Kidney (tissue), 14 donors: ENCODE results near the gene MAP7. TPM values are rescaled to one million over a fixed set of nuclear protein-coding genes. Genes with fewer than 3 reads are reported as not detected.

Experiments
- DNase-seq, 5 donors: peaks; one replicate each; pipeline ENCODE4 v3.0.0-alpha.2; 2013 to 2020
- FAIRE-seq: peaks from 2 replicates; lab custom pipeline; 2012; peaks lifted over from hg19 to GRCh38; lab: Jason Lieb, UNC
- H3K27ac ChIP-seq, 2 donors: one replicate each; pipeline ENCODE4 v1.7.0; 2013; ENCODE audit warnings: low read depth in 2 of 2, low read length in 2 of 2, inconsistent platforms in 1 of 2
- H3K27me3 ChIP-seq: one replicate; pipeline ENCODE4 v1.7.1; 2013; ENCODE audit warnings: low read length, inconsistent platforms; ENCODE audit not compliant: control insufficient read depth, insufficient read depth
- H3K36me3 ChIP-seq, 3 donors: one replicate each; pipeline versions ENCODE4 v1.7.0 to v1.7.1; 2013; ENCODE audit warnings: low read length in 3 of 3, control low read depth in 1 of 3, inconsistent platforms in 1 of 3; ENCODE audit not compliant: insufficient read depth in 3 of 3, control insufficient read depth in 2 of 3
- H3K4me1 ChIP-seq, 3 donors: one replicate each; pipeline versions ENCODE4 v1.7.0 to v1.7.1; 2013; ENCODE audit warnings: low read length in 3 of 3, inconsistent platforms in 1 of 3, low read depth in 1 of 3; ENCODE audit not compliant: control insufficient read depth in 2 of 3, insufficient read depth in 2 of 3
- H3K4me3 ChIP-seq, 3 donors: one replicate each; pipeline versions ENCODE4 v1.7.0 to v1.8.1; 2013; ENCODE audit warnings: low read length in 3 of 3, control low read depth in 1 of 3, inconsistent platforms in 1 of 3
- H3K9ac ChIP-seq, 3 donors: one replicate each; pipeline versions ENCODE4 v1.7.0 to v1.7.1; 2013; ENCODE audit warnings: low read length in 3 of 3, control low read depth in 1 of 3, inconsistent platforms in 1 of 3
- H3K9me3 ChIP-seq, 3 donors: one replicate each; pipeline versions ENCODE4 v1.7.0 to v1.7.1; 2013; ENCODE audit warnings: low read length in 3 of 3, control low read depth in 1 of 3, inconsistent platforms in 1 of 3; ENCODE audit not compliant: control insufficient read depth in 2 of 3, insufficient read depth in 1 of 3
- intact Hi-C: fragments of 100-400 bp; cut with DNase I; formaldehyde crosslinking; loops from one replicate; pipeline ENCODE4 v1.11.1; 2022
- polyA plus RNA-seq: library from polyadenylated mRNA; stranded (reverse); fragments of 350-450 nt; fragmentation: Illumina TruSeq; extraction: RNeasy Lipid Tissue Mini Kit (QIAGEN cat#74804); gene quantifications from one replicate; pipeline ENCODE4 v1.2.3, GENCODE V29; 2014; ENCODE audit warnings: low read depth, low replicate concordance; ENCODE audit not compliant: insufficient read depth
- total RNA-seq: library from RNA; stranded (reverse); fragmentation: NEBNext Ultra II Directional; extraction: Animal tissue kit (Norgen Biotek cat#: 25700); gene quantifications from one replicate; pipeline ENCODE4 v1.2.1, GENCODE V29; 2021
- TF ChIP-seq, protein P1 (sequence below): IDR thresholded peaks from 3 replicates; pipeline ENCODE4 v1.5.1; 2012; ENCODE audit warnings: mild to moderate bottlenecking, moderate library complexity, borderline replicate concordance; ENCODE audit not compliant: insufficient read depth; ENCODE audit errors: extremely low read depth
- donor health status: control.
- donor health status: control.
- donor health status: control.
- donor health status: control.
- donor health status: control.
- donor health status: DM: yes; HTN: yes; CAD: no.
- donor health status: Normal renal cell carcinoma (clear cell type).

Gene MAP7
- total and polyA plus RNA-seq, 2 donors from 2014 or later = 16.0 to 40.0 TPM

DNA sequence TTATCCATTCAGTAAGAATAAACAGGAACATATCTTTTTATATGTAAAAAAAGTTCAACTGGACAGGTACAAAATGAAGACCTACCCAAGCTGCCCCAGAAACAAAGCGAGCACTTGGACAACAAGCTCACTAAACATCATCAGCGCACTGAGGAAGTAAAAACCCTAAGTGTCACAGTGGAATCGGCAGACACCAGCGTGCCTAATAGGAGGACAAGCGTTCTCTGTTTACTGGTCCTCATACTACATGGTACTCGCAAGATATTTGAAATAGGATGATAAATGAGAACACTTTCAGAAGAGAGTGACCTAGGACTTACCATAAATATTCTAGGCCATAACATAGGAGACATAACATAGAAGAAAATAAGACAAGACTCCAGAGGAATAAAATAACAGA, 18.2 kb downstream of the MAP7 start:
- H3K27ac ChIP-seq = no peak overlapping the region
- no peak overlapping the region for H3K4me3 ChIP-seq
- peaks cover 0 to 2% (median 0%) of the 10 kb centered on the region in 3 donors for H3K4me1 ChIP-seq
- H3K9ac ChIP-seq = no peak overlapping the region
- no peaks in the 10 kb centered on the region for H3K9me3 ChIP-seq
- intact Hi-C loops = no loop called here
- DNase-seq (no peak), FAIRE-seq (no peak)
- TF ChIP-seq, protein P1, sequence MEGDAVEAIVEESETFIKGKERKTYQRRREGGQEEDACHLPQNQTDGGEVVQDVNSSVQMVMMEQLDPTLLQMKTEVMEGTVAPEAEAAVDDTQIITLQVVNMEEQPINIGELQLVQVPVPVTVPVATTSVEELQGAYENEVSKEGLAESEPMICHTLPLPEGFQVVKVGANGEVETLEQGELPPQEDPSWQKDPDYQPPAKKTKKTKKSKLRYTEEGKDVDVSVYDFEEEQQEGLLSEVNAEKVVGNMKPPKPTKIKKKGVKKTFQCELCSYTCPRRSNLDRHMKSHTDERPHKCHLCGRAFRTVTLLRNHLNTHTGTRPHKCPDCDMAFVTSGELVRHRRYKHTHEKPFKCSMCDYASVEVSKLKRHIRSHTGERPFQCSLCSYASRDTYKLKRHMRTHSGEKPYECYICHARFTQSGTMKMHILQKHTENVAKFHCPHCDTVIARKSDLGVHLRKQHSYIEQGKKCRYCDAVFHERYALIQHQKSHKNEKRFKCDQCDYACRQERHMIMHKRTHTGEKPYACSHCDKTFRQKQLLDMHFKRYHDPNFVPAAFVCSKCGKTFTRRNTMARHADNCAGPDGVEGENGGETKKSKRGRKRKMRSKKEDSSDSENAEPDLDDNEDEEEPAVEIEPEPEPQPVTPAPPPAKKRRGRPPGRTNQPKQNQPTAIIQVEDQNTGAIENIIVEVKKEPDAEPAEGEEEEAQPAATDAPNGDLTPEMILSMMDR = no peak
- no peaks in the 10 kb centered on the region for H3K36me3 ChIP-seq
- no peaks in the 10 kb centered on the region for H3K27me3 ChIP-seq

DNA sequence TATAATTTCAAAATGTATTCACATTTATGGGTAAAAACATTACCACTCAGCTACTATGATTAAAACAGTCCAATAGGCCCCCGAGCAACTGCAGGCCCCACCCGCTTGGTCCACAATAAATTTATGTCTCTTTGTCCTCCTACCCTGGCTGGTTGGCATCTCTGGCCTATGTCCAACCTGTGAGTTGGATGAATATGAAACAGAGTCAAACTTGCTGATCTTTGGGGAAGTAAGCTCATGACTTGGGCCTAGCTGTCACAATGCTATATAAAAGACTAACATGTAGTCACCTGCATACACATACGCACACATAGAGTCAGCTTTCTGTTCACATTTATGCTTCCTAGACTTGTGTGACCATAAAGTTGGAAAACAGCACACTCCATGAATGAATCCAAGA, 20.5 kb downstream of the MAP7 start:
- H3K4me1 ChIP-seq = peaks cover 0 to 7% (median 3%) of the 10 kb centered on the region in 3 donors
- no peak overlapping the region for H3K9ac ChIP-seq
- no peaks in the 10 kb centered on the region for H3K27me3 ChIP-seq
- intact Hi-C loops = no loop called here
- H3K9me3 ChIP-seq = no peaks in the 10 kb centered on the region
- H3K4me3 ChIP-seq = no peak overlapping the region
- TF ChIP-seq, protein P1 = no peak
- DNase-seq = no peak
- H3K36me3 ChIP-seq = no peaks in the 10 kb centered on the region
- no peak for FAIRE-seq
- no peak overlapping the region for H3K27ac ChIP-seq

DNA sequence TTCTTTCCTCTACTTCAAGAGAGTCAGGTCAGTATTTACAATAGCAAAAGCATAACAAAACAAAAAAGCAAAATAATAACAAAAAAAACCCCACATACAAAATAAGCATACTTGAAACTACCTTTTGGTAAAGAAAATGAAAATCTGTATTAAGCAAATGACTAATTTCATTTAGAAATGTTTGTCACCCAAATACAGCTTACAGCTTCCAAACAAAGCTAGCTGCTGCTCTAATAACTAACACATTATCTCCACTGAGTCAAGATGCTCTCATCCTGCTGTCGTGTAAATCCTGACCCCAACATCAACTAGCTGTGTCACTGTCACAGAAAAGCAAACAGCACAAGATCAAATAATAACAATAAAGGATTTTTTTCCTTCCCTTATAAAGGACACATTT, 21.7 kb downstream of the MAP7 start:
- TF ChIP-seq, protein P1 = no peak
- FAIRE-seq (no peak), DNase-seq (no peak)
- intact Hi-C loops = no loop called here
- no peak overlapping the region for H3K4me3 ChIP-seq
- no peak overlapping the region for H3K9ac ChIP-seq
- H3K4me1 ChIP-seq = peaks cover 0 to 7% (median 3%) of the 10 kb centered on the region in 3 donors
- no peaks in the 10 kb centered on the region for H3K27me3 ChIP-seq
- H3K9me3 ChIP-seq = no peaks in the 10 kb centered on the region
- no peak overlapping the region for H3K27ac ChIP-seq
- H3K36me3 ChIP-seq = no peaks in the 10 kb centered on the region

DNA sequence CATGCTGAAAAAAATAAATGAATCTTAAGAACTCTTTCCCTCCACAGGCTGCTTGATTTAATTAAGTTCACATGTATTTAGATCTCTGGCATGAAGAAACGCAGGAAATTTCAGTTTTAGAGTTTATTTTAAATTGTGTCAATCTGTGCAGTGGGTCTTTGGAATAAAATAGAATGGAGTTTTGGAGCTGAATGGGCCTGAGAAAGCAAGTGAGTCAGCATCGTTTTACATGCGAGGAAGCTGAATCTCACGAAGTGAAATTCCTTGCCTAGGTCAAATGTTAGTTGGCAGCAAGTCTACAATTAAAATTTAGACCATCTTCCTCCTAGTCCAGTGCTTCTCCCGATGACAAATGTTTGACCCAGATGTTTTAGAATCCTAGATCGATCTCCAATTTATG, 22.4 kb downstream of the MAP7 start:
- DNase-seq (no peak), FAIRE-seq (no peak)
- Histone ChIP-seq H3K4me1 (peaks cover 0 to 7% (median 3%) of the 10 kb centered on the region in 3 donors), H3K9ac (no peak overlapping the region), H3K4me3 (no peak overlapping the region), H3K9me3 (no peaks in the 10 kb centered on the region), H3K36me3 (no peaks in the 10 kb centered on the region), H3K27me3 (no peaks in the 10 kb centered on the region), H3K27ac (no peak overlapping the region)
- TF ChIP-seq, protein P1 = no peak
- intact Hi-C loops = no loop called here
